Activated CD4-positive, alpha-beta T cell treated with anti-CD3 and anti-CD28 coated beads, Interleukin-2, amount 50 U/mL, for 16 hours (primary cell): ENCODE data around the gene TSFM.

ENCODE experiments used
- DNase-seq: peaks from one replicate; pipeline ENCODE4 v3.0.0-alpha.2; 2020

The TSFM gene

GRCh38 chr12:57837864-57838562 is 55.4 kb downstream of the TSFM start:
- peak; percentile 10 for DNase-seq

GRCh38 chr12:57838594-57839302 is 56.2 kb downstream of the TSFM start:
- peak; percentile 76 for DNase-seq

- no peak for DNase-seq
Observed at GRCh38 chr12:57839996-57840395, 57.4 kb downstream of the TSFM start.

DNA sequence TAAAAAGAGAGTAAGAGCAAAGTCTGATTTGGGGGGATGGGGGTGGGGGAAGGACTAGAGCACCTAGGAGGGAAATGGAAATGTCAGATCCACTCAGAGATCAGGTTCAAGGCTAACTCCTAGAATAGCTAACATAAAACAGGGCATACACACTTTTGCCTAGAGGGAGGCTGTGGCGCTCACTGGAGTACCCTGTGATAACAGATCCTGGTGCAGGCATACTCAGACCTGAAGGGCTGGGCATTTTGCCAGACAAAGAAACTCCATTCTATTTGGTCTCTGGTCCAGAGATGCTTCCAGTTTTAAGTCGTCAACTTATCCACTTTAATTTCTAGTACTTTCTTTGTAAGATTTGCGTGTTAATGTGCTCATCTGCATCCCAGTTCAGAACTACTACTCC is 58.1 kb downstream of the TSFM start:
- no peak for DNase-seq

- no peak for DNase-seq
Observed at GRCh38 chr12:57841445-57841844, 58.9 kb downstream of the TSFM start.

GRCh38 chr12:57842342-57843294 is 60.0 kb downstream of the TSFM start:
- peak; percentile 14 for DNase-seq

GRCh38 chr12:57844709-57845477 is 62.3 kb downstream of the TSFM start:
- peak; percentile 38 for DNase-seq

GRCh38 chr12:57845478-57846284 is 63.1 kb downstream of the TSFM start:
- DNase-seq = peak; percentile 54

DNA sequence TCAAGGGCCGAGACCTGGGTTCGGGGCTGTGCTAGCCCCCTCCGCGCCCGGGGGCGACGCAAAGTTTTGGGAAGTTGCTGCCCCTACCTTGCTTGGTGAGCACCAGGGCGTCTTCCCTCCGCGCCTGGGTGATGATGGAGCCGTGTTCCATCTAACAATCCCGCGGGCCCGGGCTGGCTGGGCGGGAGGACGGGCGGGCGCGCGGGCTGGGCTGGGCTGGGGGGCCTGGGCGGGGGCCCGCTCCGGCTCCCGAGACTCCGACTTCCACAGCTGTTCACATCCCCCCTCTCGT is 63.6 kb downstream of the TSFM start:
- no peak for DNase-seq

DNA sequence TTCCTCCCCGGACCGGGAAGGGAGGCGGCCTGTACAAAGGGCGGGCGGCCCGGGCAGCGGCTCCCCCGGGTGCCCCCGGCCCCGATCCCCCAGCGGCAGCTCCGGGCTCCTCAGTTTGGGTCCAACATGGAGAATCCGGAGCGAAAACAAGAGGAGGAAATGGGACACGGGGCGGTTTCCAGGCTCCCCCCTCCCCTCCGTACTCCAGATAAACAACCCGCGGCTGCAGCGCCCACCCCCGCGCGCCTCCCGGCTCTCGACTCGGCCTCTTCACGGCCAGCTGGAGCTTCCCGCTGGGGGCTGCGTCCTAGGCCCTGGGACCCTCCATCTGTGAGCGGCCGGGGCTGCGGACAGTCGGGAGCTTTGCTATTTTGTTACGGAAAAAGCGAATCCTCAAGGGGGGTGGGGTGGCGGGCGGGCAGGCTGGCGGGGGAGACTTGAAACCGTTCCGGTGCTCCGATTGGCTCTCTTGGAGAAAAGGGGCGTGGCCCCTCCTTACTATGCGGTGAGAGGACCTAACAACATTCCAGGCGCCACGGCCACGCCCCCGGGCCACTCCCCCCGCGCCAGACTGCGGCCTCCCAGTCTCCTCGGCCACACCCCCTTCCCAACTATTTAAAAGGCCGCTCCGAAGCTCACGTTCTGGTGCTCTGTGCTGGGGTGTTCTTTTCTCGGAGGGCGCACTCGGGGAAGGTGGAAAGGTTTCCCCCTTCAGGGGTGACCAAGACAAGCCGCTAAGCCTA is 64.2 kb downstream of the TSFM start, which contains the start of gene CTDSP2:
CTDSP2 (minus strand) TSS at position 153 of the 743 bp plus-strand sequence. CDS start 294 bp downstream, outside the sequence.
- peak; percentile 95 for DNase-seq
